ENCODE results near the gene TRMT2A.

Gene TRMT2A

DNA sequence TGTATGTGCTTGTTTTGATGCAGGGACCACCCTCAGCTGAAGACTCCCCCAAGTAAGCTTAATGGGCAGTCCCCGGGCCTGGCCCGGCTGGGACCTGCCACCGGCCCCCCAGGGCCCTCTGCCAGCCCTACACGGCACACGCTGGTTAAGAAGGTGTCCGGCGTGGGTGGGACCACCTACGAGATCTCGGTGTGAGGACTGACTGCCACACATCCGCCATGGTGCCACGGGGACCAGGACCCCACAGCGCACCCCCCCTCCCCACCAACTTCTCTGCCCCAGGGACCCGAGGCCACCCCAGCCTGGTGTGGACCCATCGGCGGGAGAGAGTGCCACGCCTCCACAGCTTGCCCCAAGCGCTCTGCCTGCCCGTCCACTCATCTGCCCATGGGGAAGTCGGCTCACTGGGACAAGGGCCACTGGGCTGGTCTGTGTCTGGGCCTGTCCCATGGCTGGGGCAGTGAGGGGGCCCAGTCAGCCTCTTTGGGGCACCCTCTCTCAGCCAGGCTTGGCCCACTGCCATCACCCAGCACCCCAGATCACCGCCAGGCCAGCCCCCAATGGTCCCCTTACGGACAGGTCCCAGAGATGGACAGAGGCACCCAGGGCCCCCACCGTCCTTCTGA lies 28.3 kb upstream of the TRMT2A start:
- Histone ChIP-seq H2AFZ (ENCODE audit: low read depth, low read length) (no peak overlapping the region), H3K4me2 (ENCODE audit: insufficient read depth, low read length) (no peak overlapping the region), H4K20me1 (ENCODE audit: insufficient read depth, low read length) (peaks cover 7% of the 10 kb centered on the region; the same call in 1 of the 2 replicates), H3K79me2 (ENCODE audit: insufficient read depth, low read length) (no peaks in the 10 kb centered on the region), H3K9me3 (ENCODE audit: insufficient read depth, low read length, severe bottlenecking) (no peaks in the 10 kb centered on the region), H3K27me3 (ENCODE audit: insufficient read depth, low read length, poor library complexity) (no peaks in the 10 kb centered on the region), H3K4me3 (ENCODE audit: low read depth in 1 of 2, low read length in 2 of 2) (no peak overlapping the region), H3K27ac (ENCODE audit: low read length) (no peak overlapping the region), H3K9ac (ENCODE audit: low read depth, low read length) (no peak overlapping the region), H3K36me3 (ENCODE audit: insufficient read depth, low read length) (peaks cover 22% of the 10 kb centered on the region; the same call in 1 of the 2 replicates), H3K4me1 (ENCODE audit: insufficient read depth, low read length) (no peaks in the 10 kb centered on the region)
- TF ChIP-seq EZH2 (IDR thresholded peaks at IDR 0.05; ENCODE audit: borderline replicate concordance, low read depth, low read length, severe bottlenecking) = no peak
- TF ChIP-seq, protein P1, sequence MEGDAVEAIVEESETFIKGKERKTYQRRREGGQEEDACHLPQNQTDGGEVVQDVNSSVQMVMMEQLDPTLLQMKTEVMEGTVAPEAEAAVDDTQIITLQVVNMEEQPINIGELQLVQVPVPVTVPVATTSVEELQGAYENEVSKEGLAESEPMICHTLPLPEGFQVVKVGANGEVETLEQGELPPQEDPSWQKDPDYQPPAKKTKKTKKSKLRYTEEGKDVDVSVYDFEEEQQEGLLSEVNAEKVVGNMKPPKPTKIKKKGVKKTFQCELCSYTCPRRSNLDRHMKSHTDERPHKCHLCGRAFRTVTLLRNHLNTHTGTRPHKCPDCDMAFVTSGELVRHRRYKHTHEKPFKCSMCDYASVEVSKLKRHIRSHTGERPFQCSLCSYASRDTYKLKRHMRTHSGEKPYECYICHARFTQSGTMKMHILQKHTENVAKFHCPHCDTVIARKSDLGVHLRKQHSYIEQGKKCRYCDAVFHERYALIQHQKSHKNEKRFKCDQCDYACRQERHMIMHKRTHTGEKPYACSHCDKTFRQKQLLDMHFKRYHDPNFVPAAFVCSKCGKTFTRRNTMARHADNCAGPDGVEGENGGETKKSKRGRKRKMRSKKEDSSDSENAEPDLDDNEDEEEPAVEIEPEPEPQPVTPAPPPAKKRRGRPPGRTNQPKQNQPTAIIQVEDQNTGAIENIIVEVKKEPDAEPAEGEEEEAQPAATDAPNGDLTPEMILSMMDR (IDR thresholded peaks at IDR 0.05; ENCODE audit: borderline replicate concordance, extremely low read depth, low read length, poor library complexity, severe bottlenecking) = no peak
- no peak for ATAC-seq (ENCODE audit: insufficient read depth, low read depth)
- no peak for DNase-seq

DNA sequence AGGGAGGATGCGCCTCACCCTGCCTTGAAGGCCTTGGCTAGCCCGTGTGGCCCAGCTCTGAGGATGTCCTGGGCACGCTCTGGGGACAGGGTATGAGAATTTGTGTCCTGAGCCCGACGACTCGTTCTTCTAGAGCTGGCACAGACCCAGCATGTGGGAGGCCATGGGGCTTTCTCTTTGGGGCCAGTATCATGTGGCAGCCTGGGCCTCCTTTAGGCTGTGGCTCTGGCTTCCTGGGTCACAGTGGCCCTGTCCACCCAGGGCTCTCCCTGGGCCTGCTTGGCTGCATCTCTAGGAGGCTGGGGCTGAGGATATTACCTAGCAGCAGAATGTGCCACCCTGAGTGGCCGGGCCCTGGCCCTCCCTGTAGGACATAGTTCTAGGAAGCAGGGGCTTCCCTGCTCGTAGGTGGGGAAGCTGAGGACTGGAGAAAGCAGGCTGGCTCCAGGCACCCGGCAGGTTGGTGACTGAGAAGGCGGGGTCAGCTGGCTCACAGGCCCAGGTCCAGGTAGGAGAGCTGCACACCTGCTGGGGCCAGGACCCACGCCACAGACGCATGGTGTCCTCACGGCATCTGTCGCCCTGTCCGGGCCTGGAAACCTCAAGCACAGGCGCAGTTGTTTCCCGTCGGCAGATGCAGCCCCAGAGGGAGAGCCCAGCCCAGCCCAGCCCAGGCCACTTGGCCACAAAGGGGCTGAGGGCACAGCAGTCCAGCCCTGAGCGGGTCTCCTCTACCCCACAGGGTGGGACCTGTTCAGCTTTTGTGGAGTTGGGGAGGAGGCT lies 27.0 kb upstream of the TRMT2A start:
- no peak for TF ChIP-seq EZH2 (IDR thresholded peaks at IDR 0.05; ENCODE audit: borderline replicate concordance, low read depth, low read length, severe bottlenecking)
- TF ChIP-seq, protein P1 (IDR thresholded peaks at IDR 0.05; ENCODE audit: borderline replicate concordance, extremely low read depth, low read length, poor library complexity, severe bottlenecking) = no peak
- peaks cover 34% of the 10 kb centered on the region for H3K36me3 ChIP-seq (ENCODE audit: insufficient read depth, low read length)
- H4K20me1 ChIP-seq (ENCODE audit: insufficient read depth, low read length) = peaks cover 8% of the 10 kb centered on the region

DNA sequence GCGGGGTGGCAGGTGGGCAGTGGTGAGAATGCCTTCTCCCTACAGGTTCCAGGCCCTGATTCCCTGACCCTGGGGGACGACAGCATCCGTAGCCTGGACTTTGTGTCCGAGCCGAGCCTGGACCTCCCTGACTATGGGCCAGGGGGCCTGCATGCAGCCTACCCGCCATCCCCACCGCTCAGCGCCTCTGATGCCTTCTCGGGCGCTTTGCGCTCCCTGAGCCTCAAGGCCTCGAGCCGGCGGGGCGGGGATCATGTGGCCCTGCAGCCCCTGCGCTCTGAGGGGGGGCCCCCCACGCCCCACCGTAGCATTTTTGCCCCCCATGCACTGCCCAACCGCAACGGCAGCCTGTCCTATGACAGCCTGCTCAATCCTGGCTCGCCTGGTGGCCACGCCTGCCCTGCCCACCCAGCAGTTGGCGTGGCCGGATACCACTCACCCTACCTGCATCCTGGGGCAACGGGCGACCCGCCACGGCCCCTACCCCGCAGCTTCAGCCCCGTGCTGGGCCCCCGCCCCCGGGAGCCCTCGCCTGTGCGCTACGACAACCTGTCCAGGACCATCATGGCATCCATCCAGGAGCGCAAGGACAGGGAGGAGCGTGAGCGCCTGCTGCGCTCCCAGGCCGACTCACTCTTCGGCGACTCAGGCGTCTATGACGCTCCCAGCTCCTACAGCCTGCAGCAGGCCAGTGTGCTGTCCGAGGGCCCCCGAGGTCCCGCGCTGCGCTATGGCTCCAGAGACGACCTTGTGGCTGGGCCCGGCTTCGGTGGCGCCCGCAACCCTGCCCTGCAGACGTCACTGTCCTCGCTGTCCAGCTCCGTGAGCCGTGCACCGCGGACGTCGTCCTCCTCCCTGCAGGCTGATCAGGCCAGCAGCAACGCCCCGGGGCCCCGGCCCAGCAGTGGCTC lies 25.9 kb upstream of the TRMT2A start:
- no peaks in the 10 kb centered on the region for H3K4me1 ChIP-seq (ENCODE audit: insufficient read depth, low read length)
- ATAC-seq (ENCODE audit: insufficient read depth, low read depth) (no peak), DNase-seq (no peak)
- H3K36me3 ChIP-seq (ENCODE audit: insufficient read depth, low read length) = peaks cover 34% of the 10 kb centered on the region
- H3K9me3 ChIP-seq (ENCODE audit: insufficient read depth, low read length, severe bottlenecking) = no peaks in the 10 kb centered on the region
- H3K4me3 ChIP-seq (ENCODE audit: low read depth in 1 of 2, low read length in 2 of 2) = no peak overlapping the region
- no peaks in the 10 kb centered on the region for H3K27me3 ChIP-seq (ENCODE audit: insufficient read depth, low read length, poor library complexity)
- H2AFZ ChIP-seq (ENCODE audit: low read depth, low read length) = no peak overlapping the region
- H3K79me2 ChIP-seq (ENCODE audit: insufficient read depth, low read length) = peaks cover 7% of the 10 kb centered on the region; the same call in 1 of the 2 replicates
- no peak overlapping the region for H3K4me2 ChIP-seq (ENCODE audit: insufficient read depth, low read length)
- no peak overlapping the region for H3K27ac ChIP-seq (ENCODE audit: low read length)
- H3K9ac ChIP-seq (ENCODE audit: low read depth, low read length) = no peak overlapping the region
- TF ChIP-seq, protein P1 (IDR thresholded peaks at IDR 0.05; ENCODE audit: borderline replicate concordance, extremely low read depth, low read length, poor library complexity, severe bottlenecking) = no peak
- no peak for TF ChIP-seq EZH2 (IDR thresholded peaks at IDR 0.05; ENCODE audit: borderline replicate concordance, low read depth, low read length, severe bottlenecking)
- H4K20me1 ChIP-seq (ENCODE audit: insufficient read depth, low read length) = peaks cover 17% of the 10 kb centered on the region

More for the DNA sequence above, 27.0 kb upstream of the TRMT2A start:
- no peak for DNase-seq
- H3K79me2 ChIP-seq (ENCODE audit: insufficient read depth, low read length) = 0 out of 2 replicates have a peak, but pooled peaks cover 3% of the 10 kb centered on the region
- H3K9ac ChIP-seq (ENCODE audit: low read depth, low read length) = no peak overlapping the region
- no peaks in the 10 kb centered on the region for H3K4me1 ChIP-seq (ENCODE audit: insufficient read depth, low read length)
- no peak for ATAC-seq (ENCODE audit: insufficient read depth, low read depth)
- no peaks in the 10 kb centered on the region for H3K27me3 ChIP-seq (ENCODE audit: insufficient read depth, low read length, poor library complexity)
- H3K9me3 ChIP-seq (ENCODE audit: insufficient read depth, low read length, severe bottlenecking) = no peaks in the 10 kb centered on the region
- no peak overlapping the region for H3K4me3 ChIP-seq (ENCODE audit: low read depth in 1 of 2, low read length in 2 of 2)
- no peak overlapping the region for H3K27ac ChIP-seq (ENCODE audit: low read length)
- no peak overlapping the region for H3K4me2 ChIP-seq (ENCODE audit: insufficient read depth, low read length)
- no peak overlapping the region for H2AFZ ChIP-seq (ENCODE audit: low read depth, low read length)
